A549 (cell line): Measurements from ENCODE around the gene XKR8. TPM values are rescaled to one million over a fixed set of nuclear protein-coding genes. Genes with fewer than 3 reads are reported as not detected.

Experiments
- ATAC-seq, 2 experiments: fragments of 200-7000 bp in 1 of 2; fragments of >200 bp in 1 of 2; cut with Nextera tagmentation in 1 of 2; cut with Tn5 transposase in 1 of 2; 3 replicates each; pipeline versions ENCODE4 v1.8.0 to v1.9.1; 2018 to 2020; ENCODE audit warnings: mild to moderate bottlenecking in 1 of 2, moderate library complexity in 1 of 2
- CTCF ChIA-PET: fragments of 300-600 bp; sonication (Branson Sonifier 250); formaldehyde crosslinking; extraction: SDS; loops from one replicate; lab custom pipeline; 2021; ENCODE audit warnings: antibody characterized with exemption, inconsistent platforms; lab: Yijun Ruan, JAX
- POLR2A ChIA-PET: fragments of 350-600 bp; formaldehyde crosslinking; extraction: SDS; loops from one replicate; lab custom pipeline; 2021; ENCODE audit warnings: antibody characterized with exemption, inconsistent platforms; lab: Yijun Ruan, JAX
- DNase-seq, 2 experiments: peaks; one replicate each; pipeline versions ENCODE4 v3.0.0 to v3.0.0-alpha.2; 2011 to 2016; ENCODE audit warnings: low read depth in 1 of 2, low spot score in 1 of 2
- FAIRE-seq: peaks from 2 replicates; lab custom pipeline; 2011; peaks lifted over from hg19 to GRCh38; lab: Jason Lieb, UNC
- H3K27ac ChIP-seq, 2 experiments: fragments of >200 bp; sonication (Bioruptor Twin); formaldehyde crosslinking; 3 replicates each; pipeline ENCODE4 v1.5.1; 2016 to 2017
- H3K4me1 ChIP-seq: fragments of >200 bp; sonication (Bioruptor Twin); formaldehyde crosslinking; 3 replicates; pipeline ENCODE4 v1.6.1; 2016
- H3K4me2 ChIP-seq: fragments of >200 bp; sonication (Bioruptor Twin); formaldehyde crosslinking; 3 replicates; pipeline ENCODE4 v1.6.1; 2016
- H3K4me3 ChIP-seq: fragments of >200 bp; sonication (Bioruptor Twin); formaldehyde crosslinking; 3 replicates; pipeline ENCODE4 v1.5.1; 2016
- H3K9me3 ChIP-seq: fragments of >200 bp; sonication (Bioruptor Twin); formaldehyde crosslinking; 3 replicates; pipeline ENCODE4 v1.6.1; 2016
- BHLHE40 ChIP-seq: IDR thresholded peaks from 2 replicates; pipeline ENCODE4 v1.6.1; 2012; ENCODE audit warnings: low read depth, low read length, inconsistent platforms
- CBX2 ChIP-seq: fragments of 200-600 bp; sonication (generic); IDR thresholded peaks from 2 replicates; pipeline ENCODE4 v1.6.1; 2016; ENCODE audit warnings: low read depth, mild to moderate bottlenecking, borderline replicate concordance
- CBX8 ChIP-seq: fragments of 200-600 bp; sonication (generic); IDR thresholded peaks from 2 replicates; pipeline ENCODE4 v1.6.1; 2016
- CHD2 ChIP-seq: fragments of 150-350 bp; IDR thresholded peaks from 2 replicates; pipeline ENCODE4 v1.6.1; 2014; ENCODE audit warnings: low read length; ENCODE audit not compliant: partially characterized antibody
- CHD4 ChIP-seq: fragments of 200-600 bp; sonication (generic); IDR thresholded peaks from 2 replicates; pipeline ENCODE4 v1.6.1; 2016; ENCODE audit warnings: antibody characterized with exemption, mild to moderate bottlenecking, borderline replicate concordance
- EHF ChIP-seq: fragments of 250-450 bp; sonication (Bioruptor Pico); IDR thresholded peaks from 2 replicates; pipeline ENCODE4 v1.5.0; 2020; ENCODE audit warnings: mild to moderate bottlenecking
- EHMT2 ChIP-seq: fragments of 200-600 bp; sonication (generic); IDR thresholded peaks from 2 replicates; pipeline ENCODE4 v1.6.1; 2016; ENCODE audit warnings: antibody characterized with exemption, low read depth, mild to moderate bottlenecking, moderate library complexity
- EP300 ChIP-seq, 2 experiments: fragments of >200 bp; sonication (Bioruptor Twin); formaldehyde crosslinking; IDR thresholded peaks; 2 replicates in 1 of 2; 3 replicates in 1 of 2; pipeline ENCODE4 v1.6.1; 2016 to 2017
- HOXB13 ChIP-seq: fragments of 250-450 bp; sonication (Bioruptor Pico); IDR thresholded peaks from 2 replicates; pipeline ENCODE4 v1.5.0; 2020; ENCODE audit warnings: low read depth, mild to moderate bottlenecking, moderate library complexity
- HOXB5 ChIP-seq: fragments of 250-450 bp; sonication (Bioruptor Pico); IDR thresholded peaks from 2 replicates; pipeline ENCODE4 v1.5.0; 2020; ENCODE audit warnings: mild to moderate bottlenecking, moderate library complexity
- JUNB ChIP-seq: fragments of >200 bp; sonication (Bioruptor Twin); formaldehyde crosslinking; IDR thresholded peaks from 2 replicates; pipeline ENCODE4 v1.6.1; 2016
- KDM5A ChIP-seq: fragments of 200-600 bp; sonication (generic); IDR thresholded peaks from 2 replicates; pipeline ENCODE4 v1.6.1; 2016; ENCODE audit warnings: antibody characterized with exemption, mild to moderate bottlenecking
- POLR2A ChIP-seq: IDR thresholded peaks from 2 replicates; pipeline ENCODE4 v1.6.1; 2012; ENCODE audit warnings: mild to moderate bottlenecking, low read length
- TFCP2L1 ChIP-seq: fragments of 250-450 bp; sonication (Bioruptor Pico); IDR thresholded peaks from 2 replicates; pipeline ENCODE4 v1.5.0; 2021; ENCODE audit warnings: mild to moderate bottlenecking
- ZC3H11A ChIP-seq: fragments of 450-650 bp; IDR thresholded peaks from 2 replicates; pipeline ENCODE4 v1.6.1; 2014; ENCODE audit warnings: antibody characterized with exemption, mild to moderate bottlenecking
- ZFP36 ChIP-seq: fragments of 450-650 bp; IDR thresholded peaks from 2 replicates; pipeline ENCODE4 v1.6.1; 2014; ENCODE audit warnings: borderline replicate concordance; ENCODE audit not compliant: partially characterized antibody
- WGBS: methylation state at CpG from one replicate; pipeline ENCODE4 v1.1.6; 2017; ENCODE audit errors: missing lambda C conversion rate; 5-methylcytosine and 5-hydroxymethylcytosine counted together
- polyA plus RNA-seq, 4 experiments: library from polyadenylated mRNA; depleted of rRNA in 3 of 4; stranded (reverse); fragments of >200 nt; fragmentation: RNase III in 1 of 4; extraction: RNeasy Plus Mini Kit Qiagen cat#74134 plus additional on column Dnase treatment in 1 of 4; gene quantifications; 2 replicates in 3 of 4; 3 replicates in 1 of 4; pipeline ENCODE4 v1.2.3, GENCODE V29; 2011 to 2017
- TF ChIP-seq, protein P1 (sequence below): fragments of 250-450 bp; sonication (Bioruptor Pico); IDR thresholded peaks from 2 replicates; pipeline ENCODE4 v1.5.0; 2020; ENCODE audit warnings: low read depth, mild to moderate bottlenecking, moderate library complexity

The XKR8 gene
- polyA plus RNA-seq, 2 of the 4 experiments (the other 2 are of a cell fraction), result 3.3 to 3.5 TPM

DNA sequence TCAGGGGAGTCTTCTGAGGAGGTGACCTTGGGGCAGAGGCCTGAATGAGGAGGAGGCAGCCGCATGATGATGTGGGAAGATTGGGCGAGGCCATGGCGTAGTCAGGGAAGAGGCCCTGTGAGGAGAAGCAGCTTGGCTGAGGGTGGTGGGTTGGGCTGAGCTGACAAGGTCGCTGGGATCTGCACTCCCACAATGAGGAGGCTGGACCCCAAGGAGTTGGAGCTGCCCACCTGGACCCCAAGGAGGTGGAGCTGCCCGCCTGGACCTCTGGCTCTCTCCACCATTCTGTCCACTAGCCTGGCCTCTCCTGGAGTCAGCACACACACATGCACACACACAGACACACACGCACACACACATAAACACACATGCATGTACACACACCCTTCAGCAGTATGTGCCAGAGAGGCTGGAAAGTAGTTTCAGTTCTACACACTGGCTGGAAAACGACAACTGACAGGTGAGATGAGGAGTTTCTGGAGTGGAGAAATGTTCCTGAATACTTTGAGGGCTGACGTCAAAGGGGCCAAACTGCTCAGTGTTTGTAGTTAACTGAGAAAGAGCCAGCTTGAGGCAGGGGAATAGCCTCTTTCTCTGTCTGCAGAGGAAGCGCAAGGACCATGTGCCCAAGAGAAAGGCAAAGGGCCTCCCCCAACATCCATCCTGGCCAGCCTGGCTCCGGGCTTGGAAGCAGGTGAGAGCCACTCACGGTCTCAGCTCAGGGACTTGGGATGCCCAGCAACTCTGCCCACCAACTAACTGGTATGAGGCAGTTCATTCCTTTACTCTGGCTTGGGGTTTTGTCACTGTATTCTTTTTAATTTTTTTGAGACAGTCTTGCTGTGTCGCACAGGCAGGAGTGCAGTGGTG is 17.9 kb upstream of the XKR8 start:
- Histone ChIP-seq H3K9me3 (no peaks in the 10 kb centered on the region), H3K4me2 (no peak overlapping the region), H3K4me3 (no peak overlapping the region), H3K4me1 (no peaks in the 10 kb centered on the region), H3K27ac (no peak overlapping the region)
- 85% methylated on average over 9 of the region's 12 CpGs for WGBS
- TF ChIP-seq CBX2 (no peak), EHMT2 (no peak), JUNB (no peak)
- DNase-seq, result no peak
- POLR2A ChIA-PET, result interaction anchor here (0.6 kb wide), 1 partner anchor 233 kb away, joined by 3 read pairs; no protein-coding TSS in a partner anchor
- ATAC-seq, result no peak
- FAIRE-seq, result no peak
- CTCF ChIA-PET, result interaction anchor here (1.0 to 3.6 kb wide), 3 partner anchors 34 to 38 kb away, joined by 3 to 11 read pairs (median 4); no protein-coding TSS in a partner anchor

DNA sequence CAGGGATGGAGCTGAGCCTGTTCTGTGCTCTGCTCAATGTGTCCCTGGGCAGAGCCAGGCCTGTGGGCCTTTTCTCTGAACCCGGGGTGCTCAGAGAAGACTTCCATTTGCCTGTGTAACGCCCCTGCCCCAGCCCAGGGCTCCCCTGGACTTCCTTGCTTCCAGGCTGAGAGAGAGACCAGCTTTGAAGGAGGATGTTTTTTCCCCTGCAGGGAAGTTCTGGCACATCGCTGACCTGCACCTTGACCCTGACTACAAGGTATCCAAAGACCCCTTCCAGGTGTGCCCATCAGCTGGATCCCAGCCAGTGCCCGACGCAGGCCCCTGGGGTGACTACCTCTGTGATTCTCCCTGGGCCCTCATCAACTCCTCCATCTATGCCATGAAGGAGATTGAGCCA is 14.8 kb upstream of the XKR8 start:
- Histone ChIP-seq H3K4me1 (no peaks in the 10 kb centered on the region), H3K27ac (no peak overlapping the region), H3K4me3 (no peak overlapping the region), H3K9me3 (no peaks in the 10 kb centered on the region), H3K4me2 (no peak overlapping the region)
- TF ChIP-seq HOXB13 (CRISPR knock-in tag) (no peak), EHF (CRISPR knock-in tag) (no peak), POLR2A (no peak), ZC3H11A (no peak), TFCP2L1 (CRISPR knock-in tag) (no peak), EHMT2 (no peak), KDM5A (no peak), CBX2 (no peak), CHD4 (no peak)
- WGBS, result 80% methylated on average over 2 of the region's 5 CpGs
- no peak for FAIRE-seq
- ChIA-PET CTCF (interaction anchor here (0.9 to 1.9 kb wide), 4 partner anchors 8 to 14 kb away, joined by 3 to 6 read pairs (median 4); partner anchors contain the start of gene XKR8), POLR2A (interaction anchor here (1.5 kb wide), 1 partner anchor 15 kb away, joined by 4 read pairs; the partner anchor contains the start of gene XKR8)
- DNase-seq, result no peak
- ATAC-seq, result no peak

DNA sequence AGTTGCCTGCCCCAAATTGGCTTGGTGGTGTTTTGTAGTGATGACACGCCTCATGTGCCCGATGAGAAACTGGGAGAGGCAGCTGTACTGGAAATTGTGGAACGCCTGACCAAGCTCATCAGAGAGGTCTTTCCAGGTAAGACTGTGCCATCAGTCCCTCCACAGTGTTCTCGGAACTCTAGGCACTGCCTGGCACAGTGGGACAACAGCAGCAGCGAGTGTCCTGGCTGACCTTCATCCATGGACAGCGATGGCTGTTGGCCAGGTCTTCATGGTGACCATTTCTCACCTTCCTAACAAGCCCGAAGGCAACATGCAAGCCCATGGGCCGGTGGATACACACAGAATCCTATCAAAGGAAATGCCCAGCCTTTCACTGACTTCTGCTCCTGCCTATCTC is 10.7 kb upstream of the XKR8 start:
- CTCF ChIA-PET, result interaction anchor here (1.3 to 1.7 kb wide), 2 partner anchors 8 to 10 kb away, joined by 4 read pairs; no protein-coding TSS in a partner anchor
- FAIRE-seq (no peak), ATAC-seq (no peak), DNase-seq (no peak)
- no peaks in the 10 kb centered on the region for H3K9me3 ChIP-seq
- no peaks in the 10 kb centered on the region for H3K4me1 ChIP-seq
- POLR2A ChIA-PET, result no interaction called here
- 76% methylated on average over 8 of the region's 8 CpGs for WGBS
- no peak for TF ChIP-seq JUNB
- TF ChIP-seq EP300 (IDR thresholded peaks at IDR 0.05), result no peak
- no peak for TF ChIP-seq CHD2
- no peak for TF ChIP-seq HOXB5 (CRISPR knock-in tag)
- TF ChIP-seq BHLHE40, result no peak
- TF ChIP-seq, protein P1, sequence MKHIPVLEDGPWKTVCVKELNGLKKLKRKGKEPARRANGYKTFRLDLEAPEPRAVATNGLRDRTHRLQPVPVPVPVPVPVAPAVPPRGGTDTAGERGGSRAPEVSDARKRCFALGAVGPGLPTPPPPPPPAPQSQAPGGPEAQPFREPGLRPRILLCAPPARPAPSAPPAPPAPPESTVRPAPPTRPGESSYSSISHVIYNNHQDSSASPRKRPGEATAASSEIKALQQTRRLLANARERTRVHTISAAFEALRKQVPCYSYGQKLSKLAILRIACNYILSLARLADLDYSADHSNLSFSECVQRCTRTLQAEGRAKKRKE (CRISPR knock-in tag), result no peak
- TF ChIP-seq ZFP36, result no peak
- no peak for TF ChIP-seq CBX8
- H3K27ac ChIP-seq, result no peak overlapping the region
- H3K4me3 ChIP-seq, result no peak overlapping the region
- H3K4me2 ChIP-seq, result no peak overlapping the region

DNA sequence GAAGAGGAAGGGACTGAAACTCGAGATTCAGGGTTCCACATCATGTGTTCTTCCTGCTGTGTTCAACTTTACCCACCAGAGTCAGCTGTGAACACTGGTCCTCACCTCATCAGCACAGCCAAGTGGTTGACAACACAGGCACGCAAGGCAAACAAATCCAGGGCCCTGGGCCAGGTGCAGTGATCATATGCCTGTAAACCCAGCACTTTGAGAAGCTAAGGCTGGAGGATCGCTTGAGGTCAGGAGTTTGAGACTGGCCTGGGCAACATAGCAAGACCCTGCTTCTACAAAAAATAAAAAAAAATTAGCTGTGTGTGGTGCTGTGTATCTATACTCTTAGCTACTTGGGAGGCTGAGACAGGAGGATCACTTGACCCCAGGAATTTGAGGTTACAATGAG is 8.4 kb upstream of the XKR8 start:
- no peaks in the 10 kb centered on the region for H3K4me1 ChIP-seq
- POLR2A ChIA-PET, result no interaction called here
- DNase-seq, result no peak
- CTCF ChIA-PET, result interaction anchor here (0.6 to 0.7 kb wide), 3 partner anchors 16 to 19 kb away, joined by 3 to 5 read pairs (median 3); no protein-coding TSS in a partner anchor
- no peaks in the 10 kb centered on the region for H3K9me3 ChIP-seq
- no peak for FAIRE-seq
- 36% methylated on average over 3 of the region's 3 CpGs for WGBS
- H3K4me3 ChIP-seq, result no peak overlapping the region
- H3K4me2 ChIP-seq, result no peak overlapping the region
- TF ChIP-seq JUNB (no peak), CBX8 (no peak)
- TF ChIP-seq, all 56 proteins: peak for 0
- no peak overlapping the region for H3K27ac ChIP-seq
- no peak for ATAC-seq
